Stimulated activated CD4-positive, alpha-beta T cell treated with anti-CD3 and anti-CD28 coated beads, Interleukin-1b, Interleukin-23, amount 100 ng/mL, for 1 hour (primary cell): ENCODE measurements around the gene SLC35F3.
"Not testable (repeated sequence)": the region's sequence is repeated elsewhere in the genome, so short reads cannot be mapped to it uniquely, and the experiment has no call there.

Source experiments
- DNase-seq, 2 donors: peaks; one replicate each; pipeline ENCODE4 v3.0.0-alpha.2; 2020; ENCODE audit warnings: low read depth in 2 of 2

The SLC35F3 gene

GRCh38 chr1:234288946-234289345 is 384.5 kb downstream of the SLC35F3 start:
- no peak for DNase-seq

- DNase-seq = no peak
Observed at GRCh38 chr1:234289538-234290305, 385.2 kb downstream of the SLC35F3 start.

- no peak for DNase-seq
Observed at GRCh38 chr1:234292011-234292410, 387.5 kb downstream of the SLC35F3 start.

DNA sequence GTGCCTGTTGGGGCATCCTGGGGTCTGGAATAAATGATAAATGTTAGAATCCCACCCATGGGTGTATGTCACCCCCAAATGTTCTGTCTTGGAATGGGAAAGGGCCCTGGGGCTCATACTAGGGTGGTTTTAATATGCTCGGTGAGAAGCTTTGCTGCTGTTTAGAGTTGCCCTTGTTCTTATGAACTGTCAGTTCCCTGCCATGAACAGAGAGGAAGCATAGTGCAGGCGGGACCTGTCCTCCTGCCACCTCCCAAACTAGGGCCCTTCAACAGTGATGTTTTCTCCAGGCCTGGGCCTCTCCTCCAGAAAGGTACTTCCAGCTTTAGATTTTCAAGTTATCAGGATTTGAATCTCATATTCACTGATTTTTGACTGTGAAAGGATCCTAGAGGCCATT is 388.1 kb downstream of the SLC35F3 start:
- no peak for DNase-seq

DNA sequence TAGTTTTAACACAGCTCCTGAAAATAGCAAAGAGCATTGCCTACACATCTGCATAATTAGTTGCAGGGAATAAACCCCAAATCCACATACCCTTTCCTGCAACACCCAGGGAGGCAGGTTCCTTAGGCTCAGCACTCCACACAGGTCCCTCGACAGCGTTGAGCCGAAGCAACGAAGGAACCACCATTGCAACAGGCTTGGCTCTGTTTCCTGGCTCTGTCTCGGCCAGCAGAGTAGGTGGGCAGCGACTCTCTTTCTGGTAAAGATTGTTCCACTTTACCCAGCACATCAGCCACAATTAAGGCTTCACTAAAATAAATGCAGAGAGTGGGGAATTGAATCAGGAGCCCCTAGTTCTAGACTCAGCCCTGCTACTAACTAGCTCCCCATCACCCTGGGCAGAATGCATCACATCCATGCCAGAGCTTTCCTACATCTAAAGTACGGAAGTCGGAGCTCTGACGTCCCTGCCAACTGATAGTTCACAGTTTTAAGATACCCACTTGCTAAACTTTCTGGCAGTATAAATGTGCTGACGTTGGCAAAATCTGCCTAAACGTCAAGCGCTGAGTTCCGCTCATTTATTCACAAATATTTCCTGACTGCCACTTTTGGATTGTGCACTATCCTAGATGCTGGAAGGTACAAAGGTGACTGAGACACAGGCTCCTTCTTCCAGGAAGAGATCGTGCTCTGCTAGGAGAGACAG is 389.8 kb downstream of the SLC35F3 start:
- no peak for DNase-seq

GRCh38 chr1:234295068-234295467 is 390.6 kb downstream of the SLC35F3 start:
- no peak for DNase-seq

GRCh38 chr1:234295626-234296025 is 391.1 kb downstream of the SLC35F3 start:
- DNase-seq = no peak

DNA sequence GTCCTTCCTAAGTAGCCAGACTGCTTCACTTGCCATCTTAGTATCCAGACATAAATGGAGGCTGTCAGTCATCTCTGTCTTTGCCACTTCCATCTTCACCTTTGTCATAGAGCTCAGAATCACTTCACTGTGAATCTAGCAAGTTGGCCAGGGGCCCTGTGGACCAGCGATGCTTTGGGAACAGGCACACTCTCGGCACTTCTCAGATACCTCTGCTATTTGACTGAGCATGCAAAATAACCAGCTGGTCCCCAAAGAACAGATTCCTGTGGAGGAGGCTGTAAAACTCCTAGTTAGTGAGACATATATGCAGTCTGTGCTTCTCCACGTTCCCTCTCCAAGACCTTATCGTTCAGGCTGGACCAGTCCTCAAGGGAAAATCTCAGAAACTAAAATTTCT is 392.0 kb downstream of the SLC35F3 start:
- no peak for DNase-seq

GRCh38 chr1:234297668-234298067 is 393.2 kb downstream of the SLC35F3 start:
- no peak for DNase-seq

DNA sequence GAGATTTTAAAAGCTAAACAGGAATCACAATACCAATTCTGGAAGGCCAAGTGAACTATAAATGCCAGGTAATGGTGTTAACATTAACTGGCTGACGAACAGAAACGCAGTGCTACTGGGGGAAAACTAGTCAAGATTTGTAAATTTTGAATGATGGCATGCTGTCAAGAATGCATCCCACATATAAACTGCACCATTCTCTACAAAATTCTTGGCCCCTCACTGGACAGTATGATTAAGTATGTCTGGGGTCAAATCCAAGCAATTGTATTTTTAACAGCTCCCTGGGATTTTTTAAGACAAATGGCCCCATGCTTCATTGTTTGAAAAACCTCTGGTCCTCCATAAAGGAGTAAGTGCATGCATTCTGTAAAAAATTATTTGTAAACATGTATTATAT is 395.6 kb downstream of the SLC35F3 start:
- DNase-seq = no peak

DNA sequence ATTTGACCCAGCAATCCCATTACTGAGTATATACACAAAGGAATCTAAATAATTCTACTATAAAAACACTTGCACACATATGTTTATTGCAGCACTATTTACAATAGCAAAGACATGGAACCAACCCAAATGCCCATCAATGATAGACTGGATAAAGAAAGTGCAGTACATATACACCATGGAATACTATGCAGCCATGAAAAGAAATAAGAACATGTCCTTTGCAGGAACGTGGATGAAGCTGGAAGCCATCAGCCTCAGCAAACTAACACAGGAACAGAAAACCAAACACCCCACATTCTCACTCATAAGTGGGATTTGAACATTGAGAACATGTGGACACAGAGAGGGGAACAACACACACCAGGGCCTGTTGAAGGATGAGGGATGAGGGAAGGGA is 397.2 kb downstream of the SLC35F3 start:
- DNase-seq = not testable (repeated sequence)

DNA sequence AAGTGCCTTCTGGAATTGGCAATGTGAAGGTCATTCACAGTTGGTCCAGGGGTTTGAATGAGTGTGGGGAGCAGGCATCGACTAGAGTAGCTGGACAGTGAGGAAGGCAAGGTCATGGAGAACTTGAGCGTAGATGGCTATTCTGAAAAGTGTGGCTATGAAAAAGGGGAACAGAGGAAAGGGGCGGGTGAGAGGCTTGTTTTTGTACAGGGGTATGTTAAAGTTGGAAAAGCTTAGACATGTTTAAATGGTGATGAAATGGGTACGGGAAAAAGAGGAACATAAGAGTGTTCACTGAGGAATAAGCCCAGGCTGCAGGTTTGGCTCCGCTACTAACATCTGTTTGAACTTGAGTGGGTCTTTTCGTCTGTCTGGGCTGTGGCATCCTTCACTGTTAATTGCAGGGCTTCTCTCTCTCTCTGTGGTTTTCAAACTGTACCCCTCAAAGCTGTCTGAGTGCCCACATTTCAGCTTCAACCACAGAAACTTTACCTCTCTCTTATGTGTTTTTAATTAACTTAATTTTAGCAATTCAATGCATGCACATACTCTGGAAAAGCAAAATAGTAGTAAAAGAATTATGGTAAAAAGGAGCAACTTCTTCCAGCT is 398.0 kb downstream of the SLC35F3 start:
- no peak for DNase-seq

GRCh38 chr1:234303231-234303630 is 398.8 kb downstream of the SLC35F3 start:
- DNase-seq = no peak

GRCh38 chr1:234307726-234308125 is 403.2 kb downstream of the SLC35F3 start:
- DNase-seq = no peak

GRCh38 chr1:234309243-234309597 is 404.7 kb downstream of the SLC35F3 start:
- no peak for DNase-seq

DNA sequence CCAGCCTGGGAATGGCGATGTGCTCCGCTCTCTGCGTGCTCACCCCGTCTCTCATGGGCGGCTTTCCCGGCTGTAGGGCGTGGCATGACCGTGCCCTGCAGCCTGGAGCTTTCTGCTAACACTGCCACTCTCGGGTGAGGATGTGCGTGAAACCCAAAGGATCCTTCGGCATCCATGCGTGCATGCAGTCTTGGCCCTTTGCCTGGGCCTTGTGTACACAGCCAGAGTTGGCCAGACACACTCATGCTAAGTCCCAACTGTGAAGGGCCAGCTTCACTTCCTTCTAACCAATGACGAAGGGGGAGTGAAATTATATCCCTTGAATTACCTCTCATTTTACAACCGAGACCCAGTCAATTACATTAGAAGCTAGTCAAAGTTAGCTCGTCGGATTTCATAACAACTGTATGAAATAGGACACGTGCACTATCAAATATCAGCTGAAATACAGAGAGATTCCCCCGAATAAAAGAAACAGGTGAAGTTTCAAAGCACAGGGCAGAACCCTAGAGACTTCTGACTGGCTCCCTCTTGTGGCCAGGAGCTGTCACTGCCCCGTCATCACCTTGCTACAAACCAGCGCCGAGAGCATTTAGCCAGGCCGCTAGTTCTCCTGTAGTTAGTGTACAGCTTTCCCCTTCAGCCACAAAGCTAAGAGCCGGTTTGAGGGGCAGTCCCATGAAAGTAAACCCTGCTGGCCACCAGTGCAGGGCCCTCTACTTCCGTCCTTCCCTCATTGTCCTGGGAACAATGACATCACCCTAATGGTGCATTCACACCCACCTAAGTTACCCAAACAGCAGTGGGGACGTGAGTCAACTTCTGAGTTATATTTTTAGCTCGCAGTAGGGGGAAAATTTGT is 405.4 kb downstream of the SLC35F3 start:
- DNase-seq = peak; percentile 50 to 51

GRCh38 chr1:234310460-234310817 is 406.0 kb downstream of the SLC35F3 start:
- DNase-seq = no peak

GRCh38 chr1:234311414-234311813 is 406.9 kb downstream of the SLC35F3 start:
- no peak for DNase-seq

- no peak for DNase-seq
Observed at GRCh38 chr1:234313171-234313570, 408.7 kb downstream of the SLC35F3 start.

DNA sequence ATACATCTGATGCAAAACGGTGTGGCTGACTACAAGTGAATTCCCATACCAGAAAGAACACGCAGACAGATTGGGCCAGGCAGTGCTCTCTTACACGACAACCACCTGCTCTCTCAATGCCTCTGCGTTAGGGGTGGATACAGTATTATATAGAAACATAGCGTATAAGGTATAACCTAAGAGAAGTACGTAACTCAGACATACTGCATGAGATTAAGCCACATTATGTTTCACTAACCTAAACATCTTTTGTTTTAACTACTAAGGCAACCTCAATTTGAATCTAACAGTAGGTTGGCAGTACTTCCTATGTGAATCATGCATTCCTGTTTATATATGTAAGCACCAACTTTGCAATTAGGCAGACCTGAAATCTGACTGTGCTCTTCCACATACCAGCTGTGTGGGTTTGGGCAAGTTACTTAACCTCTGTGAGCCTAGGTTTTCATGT is 410.6 kb downstream of the SLC35F3 start:
- peak in 1 of 2 donors; percentile 15 for DNase-seq

DNA sequence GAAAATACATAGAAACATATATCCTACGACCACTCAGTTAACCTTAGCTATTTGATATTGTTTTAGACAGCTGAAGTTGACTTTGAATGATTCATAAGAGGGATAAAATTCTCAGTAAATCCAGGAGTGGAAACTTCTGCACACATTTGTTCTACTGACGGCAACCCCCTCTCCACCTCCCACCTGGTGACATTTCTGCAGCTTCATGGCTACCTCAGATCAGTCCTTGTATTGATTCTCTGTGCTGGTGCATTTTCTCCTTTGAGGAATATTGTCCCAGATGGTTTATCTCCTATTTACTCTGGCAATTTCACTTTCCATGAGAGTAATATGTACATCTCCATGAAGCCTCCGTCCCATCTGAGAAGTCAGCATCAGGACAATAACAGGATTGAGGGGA is 411.1 kb downstream of the SLC35F3 start:
- DNase-seq = no peak

GRCh38 chr1:234316486-234316885 is 412.0 kb downstream of the SLC35F3 start:
- DNase-seq = no peak
